Karpas-422 (cell line): ENCODE results near the gene IQGAP1. TPM values are rescaled to one million over a fixed set of nuclear protein-coding genes. Genes with fewer than 3 reads are reported as not detected.
A peak's percentile ranks its signal among the peaks of the same experiment; 100 is the strongest.

Experiments used
- DNase-seq: peaks from one replicate; pipeline ENCODE4 v3.0.0-alpha.2; 2015
- H2AFZ ChIP-seq: fragments of 200-600 bp; sonication (generic); 2 replicates; pipeline ENCODE4 v1.6.1; 2014; ENCODE audit warnings: antibody characterized with exemption, low read length, mixed read lengths
- H3K27ac ChIP-seq: fragments of 200-600 bp; sonication (generic); 2 replicates; pipeline ENCODE4 v1.5.1; 2014; ENCODE audit warnings: mild to moderate bottlenecking, low read length, moderate library complexity
- H3K27me3 ChIP-seq: fragments of 200-600 bp; sonication (generic); 2 replicates; pipeline ENCODE4 v1.6.1; 2014; ENCODE audit warnings: low read length, mixed read lengths
- H3K36me3 ChIP-seq: fragments of 200-600 bp; sonication (generic); 2 replicates; pipeline ENCODE4 v1.6.1; 2014; ENCODE audit warnings: low read length, mixed read lengths; ENCODE audit not compliant: insufficient read depth
- H3K4me1 ChIP-seq: fragments of 200-600 bp; sonication (generic); 2 replicates; pipeline ENCODE4 v1.6.1; 2014; ENCODE audit warnings: mild to moderate bottlenecking, low read length, mixed read lengths
- H3K4me2 ChIP-seq: fragments of 200-600 bp; sonication (generic); 2 replicates; pipeline ENCODE4 v1.6.1; 2014; ENCODE audit warnings: low read length, low read depth, mild to moderate bottlenecking; ENCODE audit not compliant: poor library complexity, severe bottlenecking
- H3K4me3 ChIP-seq: fragments of 200-600 bp; sonication (generic); 2 replicates; pipeline ENCODE4 v1.5.1; 2014; ENCODE audit warnings: mild to moderate bottlenecking, antibody characterized with exemption, low read length, mixed read lengths
- H3K79me2 ChIP-seq: fragments of 200-600 bp; sonication (generic); 2 replicates; pipeline ENCODE4 v1.6.1; 2014; ENCODE audit warnings: mild to moderate bottlenecking, low read length, mixed read lengths
- H3K9ac ChIP-seq: fragments of 200-600 bp; sonication (generic); 2 replicates; pipeline ENCODE4 v1.6.0; 2014; ENCODE audit warnings: low read length
- H3K9me2 ChIP-seq: fragments of 200-600 bp; sonication (generic), shearing (Covaris generic); replicated peaks from 2 replicates; pipeline ENCODE4 v1.6.0; 2014; ENCODE audit warnings: mild to moderate bottlenecking, low read length, moderate library complexity; ENCODE audit not compliant: insufficient read depth
- H3K9me3 ChIP-seq: fragments of 300-700, 200-600 bp; sonication (generic); 2 replicates; pipeline ENCODE4 v1.6.1; 2014; ENCODE audit warnings: low read length, mixed read lengths
- H4K20me1 ChIP-seq: fragments of 200-600 bp; sonication (generic); 2 replicates; pipeline ENCODE4 v1.6.1; 2014; ENCODE audit warnings: mild to moderate bottlenecking, antibody characterized with exemption, low read length, low read depth; ENCODE audit not compliant: insufficient read depth
- total RNA-seq: library from RNA; depleted of rRNA; stranded (reverse); fragments of >200 nt; shearing (Covaris generic); gene quantifications from 2 replicates; pipeline ENCODE4 v1.2.3, GENCODE V29; 2014; ENCODE audit warnings: low replicate concordance

IQGAP1 gene
- total RNA-seq, 1 experiment from 2014 or later, result 122 TPM

DNA sequence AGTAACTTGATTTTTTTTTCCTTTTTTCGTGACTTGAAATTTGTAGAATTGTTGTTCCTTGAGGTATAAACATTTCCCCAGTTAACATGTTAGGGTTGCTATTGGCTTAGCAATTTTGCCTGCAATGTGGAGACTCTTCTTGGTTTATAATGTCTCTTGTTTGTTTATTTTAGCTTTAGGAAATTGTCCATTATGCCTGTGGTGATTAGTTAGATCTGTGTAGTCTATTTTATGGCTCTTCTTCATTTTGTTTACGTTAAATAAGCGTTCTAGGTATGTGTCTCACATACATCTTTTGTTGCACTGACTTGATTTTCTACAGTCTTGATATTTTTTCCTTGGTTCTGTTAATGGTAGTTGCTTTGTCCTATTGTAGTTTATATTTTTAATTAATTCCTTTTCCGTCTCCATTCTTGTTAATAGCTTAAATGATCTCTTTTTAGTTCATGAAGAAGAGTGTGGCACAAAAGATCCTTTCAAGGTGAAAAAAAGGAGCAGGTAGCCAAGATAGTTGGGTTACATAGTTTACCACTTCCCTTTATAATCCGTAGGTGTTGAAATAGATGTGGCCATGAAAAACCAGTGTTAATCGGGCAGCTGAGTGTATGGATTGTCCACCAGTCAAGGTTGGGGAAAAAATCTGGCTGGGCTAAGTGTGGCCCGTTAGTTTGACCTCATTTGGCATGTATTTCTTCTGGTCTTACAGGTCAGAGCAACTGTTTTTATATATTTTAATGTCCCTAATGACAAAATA lies 12.1 kb downstream of the IQGAP1 start:
- H3K27me3 ChIP-seq, result no peaks in the 10 kb centered on the region
- peak overlapping the region; percentile 83 for H3K27ac ChIP-seq
- H4K20me1 ChIP-seq, result 0 out of 2 replicates have a peak, but pooled peaks cover 3% of the 10 kb centered on the region
- no peak overlapping the region for H2AFZ ChIP-seq
- no peaks in the 10 kb centered on the region for H3K9me2 ChIP-seq
- H3K79me2 ChIP-seq, result peaks cover 93% of the 10 kb centered on the region
- H3K9me3 ChIP-seq, result no peaks in the 10 kb centered on the region
- no peak for DNase-seq
- peaks cover 34% of the 10 kb centered on the region for H3K4me1 ChIP-seq
- H3K4me3 ChIP-seq, result peak overlapping the region; percentile 54
- no peaks in the 10 kb centered on the region for H3K36me3 ChIP-seq
- peak overlapping the region; percentile 53 for H3K9ac ChIP-seq
- peak overlapping the region; percentile 74 for H3K4me2 ChIP-seq

GRCh38 chr15:90400759-90401314 lies 12.8 kb downstream of the IQGAP1 start:
- Histone ChIP-seq H3K36me3 (no peaks in the 10 kb centered on the region), H3K4me2 (peak overlapping the region; percentile 74), H3K9me2 (no peaks in the 10 kb centered on the region), H3K27me3 (no peaks in the 10 kb centered on the region), H3K27ac (peak overlapping the region; percentile 83), H3K79me2 (peaks cover 94% of the 10 kb centered on the region), H2AFZ (no peak overlapping the region), H3K4me1 (peaks cover 34% of the 10 kb centered on the region), H3K9ac (peak overlapping the region; percentile 53), H3K4me3 (peak overlapping the region; percentile 54), H4K20me1 (0 out of 2 replicates have a peak, but pooled peaks cover 3% of the 10 kb centered on the region), H3K9me3 (no peaks in the 10 kb centered on the region)
- peak; percentile 93 for DNase-seq

DNA sequence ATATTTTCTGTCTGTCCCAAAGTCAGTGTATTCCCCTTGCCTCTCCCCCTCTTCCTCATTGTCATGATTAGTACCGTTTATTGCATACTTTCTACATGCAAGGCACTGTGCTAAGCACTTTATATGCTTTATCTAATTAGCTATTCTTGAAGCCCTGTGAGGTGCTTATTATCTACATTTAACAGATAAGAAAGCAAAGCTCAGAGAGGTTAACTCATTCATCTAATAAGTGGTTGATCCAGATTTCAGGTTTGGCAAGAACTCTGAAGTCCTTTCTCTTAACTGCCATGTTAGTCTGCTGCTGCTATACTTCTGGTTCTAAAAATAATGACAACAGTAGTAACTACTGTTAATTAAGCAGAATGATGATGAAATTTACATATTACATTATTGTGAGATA lies 13.5 kb downstream of the IQGAP1 start:
- no peak overlapping the region for H2AFZ ChIP-seq
- no peaks in the 10 kb centered on the region for H4K20me1 ChIP-seq
- H3K4me2 ChIP-seq, result peak overlapping the region; percentile 74
- peak overlapping the region; percentile 53 for H3K9ac ChIP-seq
- no peaks in the 10 kb centered on the region for H3K9me3 ChIP-seq
- H3K79me2 ChIP-seq, result peaks cover 94% of the 10 kb centered on the region
- peak overlapping the region; percentile 83 for H3K27ac ChIP-seq
- peak overlapping the region; percentile 54 for H3K4me3 ChIP-seq
- no peaks in the 10 kb centered on the region for H3K27me3 ChIP-seq
- peaks cover 34% of the 10 kb centered on the region for H3K4me1 ChIP-seq
- H3K9me2 ChIP-seq, result no peaks in the 10 kb centered on the region
- no peak for DNase-seq
- no peaks in the 10 kb centered on the region for H3K36me3 ChIP-seq

DNA sequence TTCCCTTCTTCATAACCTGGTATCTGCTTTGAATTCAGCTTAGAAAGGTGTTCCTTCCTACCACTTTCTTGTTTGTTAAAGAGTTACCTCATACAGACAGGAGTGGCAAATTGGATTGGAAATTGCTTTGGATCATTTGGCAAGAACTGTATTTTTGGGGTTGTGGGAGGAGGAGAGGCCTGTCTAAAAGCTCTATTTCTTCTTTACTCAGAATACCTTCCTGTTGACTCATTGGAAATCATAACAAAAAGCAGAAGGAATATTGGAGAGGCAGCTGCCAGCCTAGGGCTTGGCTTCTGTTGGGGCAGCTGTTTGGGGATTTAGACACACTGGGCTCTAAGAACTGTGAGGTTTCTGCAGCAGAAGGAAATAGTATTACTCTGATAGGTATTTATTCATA lies 14.2 kb downstream of the IQGAP1 start:
- no peak overlapping the region for H3K4me2 ChIP-seq
- no peaks in the 10 kb centered on the region for H3K9me3 ChIP-seq
- DNase-seq, result no peak
- H3K79me2 ChIP-seq, result peaks cover 95% of the 10 kb centered on the region
- no peak overlapping the region for H3K4me3 ChIP-seq
- H3K27ac ChIP-seq, result peak overlapping the region; percentile 83; the same call in 1 of the 2 replicates
- no peaks in the 10 kb centered on the region for H3K9me2 ChIP-seq
- peaks cover 34% of the 10 kb centered on the region for H3K4me1 ChIP-seq
- no peaks in the 10 kb centered on the region for H3K36me3 ChIP-seq
- H3K27me3 ChIP-seq, result no peaks in the 10 kb centered on the region
- no peaks in the 10 kb centered on the region for H4K20me1 ChIP-seq
- H2AFZ ChIP-seq, result no peak overlapping the region
- H3K9ac ChIP-seq, result no peak overlapping the region

DNA sequence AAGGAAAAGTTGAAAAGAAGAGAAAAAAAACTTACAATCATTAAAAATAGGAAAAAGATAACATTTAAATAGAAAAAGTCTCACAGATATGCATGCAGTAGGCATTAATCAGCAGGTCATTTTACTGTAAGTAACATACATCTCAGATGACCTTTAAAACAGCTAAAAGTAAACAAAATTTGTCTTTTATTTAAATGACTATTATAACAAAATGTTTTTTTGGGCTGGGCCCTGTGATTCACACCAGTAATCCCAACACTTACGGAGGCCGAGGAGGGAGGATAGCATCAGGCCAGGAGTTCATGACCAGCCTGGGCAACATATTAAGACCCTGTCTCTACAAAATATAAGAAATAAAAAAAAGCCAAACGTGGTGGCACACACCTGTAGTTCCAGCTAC lies 14.7 kb downstream of the IQGAP1 start:
- Histone ChIP-seq H2AFZ (no peak overlapping the region), H3K9me2 (no peaks in the 10 kb centered on the region), H4K20me1 (no peaks in the 10 kb centered on the region), H3K9me3 (no peaks in the 10 kb centered on the region), H3K27ac (no peak overlapping the region), H3K4me3 (no peak overlapping the region), H3K4me2 (no peak overlapping the region), H3K79me2 (peaks cover 99% of the 10 kb centered on the region), H3K4me1 (peaks cover 34% of the 10 kb centered on the region), H3K36me3 (no peaks in the 10 kb centered on the region), H3K9ac (no peak overlapping the region), H3K27me3 (no peaks in the 10 kb centered on the region)
- no peak for DNase-seq

GRCh38 chr15:90405055-90405607 lies 17.1 kb downstream of the IQGAP1 start:
- Histone ChIP-seq H3K9me2 (no peaks in the 10 kb centered on the region), H2AFZ (no peak overlapping the region), H3K4me2 (no peak overlapping the region), H3K4me3 (no peak overlapping the region), H3K36me3 (no peaks in the 10 kb centered on the region), H3K27me3 (no peaks in the 10 kb centered on the region), H4K20me1 (no peaks in the 10 kb centered on the region), H3K9ac (no peak overlapping the region), H3K27ac (no peak overlapping the region), H3K9me3 (no peaks in the 10 kb centered on the region), H3K4me1 (peaks cover 24% of the 10 kb centered on the region), H3K79me2 (peaks cover 93% of the 10 kb centered on the region)
- DNase-seq, result no peak

GRCh38 chr15:90407336-90407735 lies 19.3 kb downstream of the IQGAP1 start:
- H3K9me2 ChIP-seq, result no peaks in the 10 kb centered on the region
- no peaks in the 10 kb centered on the region for H3K36me3 ChIP-seq
- peaks cover 87% of the 10 kb centered on the region for H3K79me2 ChIP-seq
- DNase-seq, result no peak
- H2AFZ ChIP-seq, result no peak overlapping the region
- no peaks in the 10 kb centered on the region for H3K9me3 ChIP-seq
- no peak overlapping the region for H3K4me3 ChIP-seq
- peaks cover 6% of the 10 kb centered on the region for H3K4me1 ChIP-seq
- H3K27ac ChIP-seq, result no peak overlapping the region
- H3K9ac ChIP-seq, result no peak overlapping the region
- no peaks in the 10 kb centered on the region for H4K20me1 ChIP-seq
- no peak overlapping the region for H3K4me2 ChIP-seq
- H3K27me3 ChIP-seq, result no peaks in the 10 kb centered on the region

DNA sequence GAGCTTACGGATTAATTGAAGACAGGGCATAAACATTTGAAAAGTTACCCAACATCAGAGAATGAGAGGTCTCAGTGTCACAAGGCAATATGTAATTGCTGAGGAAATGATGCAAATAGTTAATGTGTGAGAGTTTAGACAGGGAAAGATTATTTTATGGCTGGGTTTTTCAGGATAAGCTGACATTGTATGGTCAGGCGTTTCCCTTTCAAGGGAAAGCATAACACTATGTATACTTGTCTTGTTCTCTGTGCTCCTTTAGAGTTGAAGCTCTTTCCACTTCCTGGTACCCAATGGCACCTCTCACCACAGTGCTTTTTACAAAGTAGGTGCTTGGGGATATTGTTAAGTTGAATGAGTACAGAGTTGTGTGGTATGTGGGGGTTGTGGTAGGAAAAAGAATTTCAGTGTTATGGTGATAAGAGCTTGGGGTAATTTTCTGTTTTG lies 19.9 kb downstream of the IQGAP1 start:
- Histone ChIP-seq H3K9ac (no peak overlapping the region), H3K4me2 (no peak overlapping the region), H3K79me2 (peaks cover 87% of the 10 kb centered on the region), H4K20me1 (no peaks in the 10 kb centered on the region), H3K9me2 (no peaks in the 10 kb centered on the region), H3K4me3 (no peak overlapping the region), H3K9me3 (no peaks in the 10 kb centered on the region), H3K36me3 (no peaks in the 10 kb centered on the region), H2AFZ (no peak overlapping the region), H3K4me1 (peaks cover 10% of the 10 kb centered on the region), H3K27me3 (no peaks in the 10 kb centered on the region), H3K27ac (no peak overlapping the region)
- DNase-seq, result no peak
